Upper lobe of left lung (tissue), 4 donors: ENCODE measurements around the gene RFX7.

Source experiments
- CTCF ChIP-seq, 6 experiments: fragments of 450-650 bp in 4 of 6; fragments of 200-600 bp in 2 of 6; sonication (generic) in 2 of 6; IDR thresholded peaks; one replicate each; pipeline ENCODE4 v1.5.1; 2016 to 2019; ENCODE audit warnings: antibody characterized with exemption in 6 of 6
- EP300 ChIP-seq, 4 donors: sonication (generic); formaldehyde crosslinking; IDR thresholded peaks; one replicate each; pipeline ENCODE4 v1.5.1; 2017; ENCODE audit warnings: antibody characterized with exemption in 4 of 4, control low read depth in 2 of 4
- POLR2A ChIP-seq, 4 donors: fragments of 450-650 bp; IDR thresholded peaks; one replicate each; pipeline ENCODE4 v1.5.1; 2016 to 2017; ENCODE audit warnings: antibody characterized with exemption in 4 of 4, mild to moderate bottlenecking in 2 of 4
- POLR2AphosphoS5 ChIP-seq, 2 donors: sonication (generic); formaldehyde crosslinking; IDR thresholded peaks; one replicate each; pipeline ENCODE4 v1.5.1; 2017; ENCODE audit warnings: antibody characterized with exemption in 2 of 2

- TF ChIP-seq CTCF (IDR thresholded peaks at IDR 0.05) (no peak), POLR2A (IDR thresholded peaks at IDR 0.05) (no peak), EP300 (IDR thresholded peaks at IDR 0.05) (no peak), POLR2AphosphoS5 (IDR thresholded peaks at IDR 0.05) (no peak)
Measured at GRCh38 chr15:56126409-56126808, 117.3 kb downstream of the RFX7 start.
